Measurements from ENCODE around the gene BICC1.

GRCh38 chr10:58840840-58841435 lies 328.3 kb downstream of the BICC1 start:
- TF ChIP-seq CTCF (IDR thresholded peaks at IDR 0.05; ENCODE audit: poor library complexity) (no peak), EZH2 (IDR thresholded peaks at IDR 0.05; ENCODE audit: borderline replicate concordance) (no peak)
